Keratinocyte (primary cell): ENCODE data around the gene IKZF1. TPM values are rescaled to one million over a fixed set of nuclear protein-coding genes. Genes with fewer than 3 reads are reported as not detected.

Experiments
- DNase-seq: peaks from one replicate; pipeline ENCODE4 v3.0.0-alpha.2; 2011; ENCODE audit warnings: low read depth, missing footprints, low spot score
- FAIRE-seq: peaks from 2 replicates; lab custom pipeline; 2011; peaks lifted over from hg19 to GRCh38; lab: Jason Lieb, UNC
- H2AFZ ChIP-seq: 2 replicates; pipeline ENCODE4 v1.6.0; 2012; ENCODE audit warnings: low read length, control low read depth, inconsistent platforms; ENCODE audit not compliant: control insufficient read depth
- H3K27ac ChIP-seq: 2 replicates; pipeline ENCODE4 v1.5.1; 2011; ENCODE audit warnings: low read length; ENCODE audit not compliant: control insufficient read depth, insufficient read depth
- H3K27me3 ChIP-seq: 3 replicates; pipeline ENCODE4 v1.6.0; 2011; ENCODE audit warnings: low read length; ENCODE audit not compliant: control insufficient read depth, insufficient read depth; ENCODE audit errors: extremely low read depth
- H3K36me3 ChIP-seq, 2 experiments: 2 replicates in 1 of 2; 3 replicates in 1 of 2; pipeline ENCODE4 v1.5.1; 2011; ENCODE audit warnings: low read length in 2 of 2, mild to moderate bottlenecking in 1 of 2; ENCODE audit not compliant: control insufficient read depth in 2 of 2, insufficient read depth in 2 of 2; ENCODE audit errors: extremely low read depth in 1 of 2
- H3K4me1 ChIP-seq: 3 replicates; pipeline ENCODE4 v1.5.1; 2011; ENCODE audit warnings: low read length; ENCODE audit not compliant: control insufficient read depth, insufficient read depth; ENCODE audit errors: extremely low read depth
- H3K4me2 ChIP-seq: 3 replicates; pipeline ENCODE4 v1.6.0; 2011; ENCODE audit warnings: low read depth, low read length; ENCODE audit not compliant: control insufficient read depth, insufficient read depth; ENCODE audit errors: extremely low read depth
- H3K4me3 ChIP-seq, 3 experiments: fragments of 200-600 bp in 1 of 3; sonication (generic) in 1 of 3; 2 replicates in 2 of 3; 3 replicates in 1 of 3; pipeline ENCODE4 v1.5.1; 2011 to 2016; ENCODE audit warnings: low read length in 3 of 3, mild to moderate bottlenecking in 3 of 3, control low read depth in 2 of 3, inconsistent platforms in 1 of 3, low read depth in 1 of 3, mixed read lengths in 1 of 3, mixed run types in 1 of 3, moderate library complexity in 1 of 3; ENCODE audit not compliant: control insufficient read depth in 2 of 3, insufficient read depth in 2 of 3; ENCODE audit errors: extremely low read depth in 1 of 3
- H3K79me2 ChIP-seq: 2 replicates; pipeline ENCODE4 v1.6.0; 2012; ENCODE audit warnings: low read length; ENCODE audit not compliant: control insufficient read depth, insufficient read depth
- H3K9ac ChIP-seq: 3 replicates; pipeline ENCODE4 v1.6.0; 2011; ENCODE audit warnings: low read length; ENCODE audit not compliant: control insufficient read depth, insufficient read depth; ENCODE audit errors: extremely low read depth
- H3K9me1 ChIP-seq: 3 replicates; pipeline ENCODE4 v1.6.0; 2011; ENCODE audit warnings: low read length; ENCODE audit not compliant: control insufficient read depth, insufficient read depth; ENCODE audit errors: extremely low read depth
- H3K9me3 ChIP-seq: 2 replicates; pipeline ENCODE4 v1.5.1; 2012; ENCODE audit warnings: low read depth, low read length; ENCODE audit not compliant: control insufficient read depth
- H4K20me1 ChIP-seq: 3 replicates; pipeline ENCODE4 v1.6.0; 2011; ENCODE audit warnings: low read length; ENCODE audit not compliant: control insufficient read depth, insufficient read depth; ENCODE audit errors: extremely low read depth
- CTCF ChIP-seq, 3 experiments: IDR thresholded peaks in 1 of 3; conservative IDR thresholded peaks in 1 of 3; optimal IDR thresholded peaks in 1 of 3; 2 replicates in 2 of 3; 3 replicates in 1 of 3; pipeline versions ENCODE3 to v1.5.1; 2011; ENCODE audit warnings: low read length in 3 of 3, mild to moderate bottlenecking in 3 of 3, moderate library complexity in 2 of 3, control low read depth in 1 of 3, inconsistent platforms in 1 of 3; ENCODE audit not compliant: insufficient read depth in 2 of 3; ENCODE audit errors: extremely low read depth in 1 of 3
- EZH2 ChIP-seq: IDR thresholded peaks from one replicate; pipeline ENCODE4 v1.6.1; 2012; ENCODE audit warnings: inconsistent platforms, mild to moderate bottlenecking, low read length, moderate library complexity
- dilution Hi-C: fragments of 300-500 bp; cut with MboI; formaldehyde crosslinking; loops from one replicate; pipeline ENCODE4 v1.7.0; 2020; ENCODE audit warnings: low sequenced_read_pairs; ENCODE audit not compliant: extremely low pct_ligation_motif_present
- polyA plus RNA-seq, 5 experiments: library from polyadenylated mRNA; depleted of rRNA in 3 of 5; stranded (reverse) in 3 of 5; stranded (forward) in 1 of 5; unstranded in 1 of 5; fragments of >200 nt; gene quantifications; 1 replicate in 1 of 5; 2 replicates in 3 of 5; 3 replicates in 1 of 5; pipeline versions ENCODE4 v1.2.1 to v1.2.3, GENCODE V29; 2011 to 2012; ENCODE audit warnings: missing spikeins in 2 of 5, low read depth in 1 of 5, low replicate concordance in 1 of 5

The IKZF1 gene
- polyA plus RNA-seq, 1 donor (not counting 4 experiments of a cell fraction or from before 2014, with no cell fraction given), result not detected

- FAIRE-seq, result no peak
- H3K27ac ChIP-seq, result no peak overlapping the region
Measured at GRCh38 chr7:50262446-50262845, 42.1 kb upstream of the IKZF1 start.

GRCh38 chr7:50262916-50263690 is 41.4 kb upstream of the IKZF1 start:
- no peak for FAIRE-seq

More at GRCh38 chr7:50262446-50262845, 42.1 kb upstream of the IKZF1 start:
- no peak for DNase-seq
- dilution Hi-C loops, result no loop called here
- no peak overlapping the region for H3K4me3 ChIP-seq
- H3K79me2 ChIP-seq, result no peaks in the 10 kb centered on the region
- no peaks in the 10 kb centered on the region for H3K9me1 ChIP-seq
- no peaks in the 10 kb centered on the region for H3K27me3 ChIP-seq
- TF ChIP-seq EZH2 (no peak), CTCF (optimal IDR thresholded peaks at IDR 0.05 in 1 of 3, IDR thresholded peaks at IDR 0.05 in 1 of 3, conservative IDR thresholded peaks at IDR 0.05 in 1 of 3; ENCODE audit: extremely low read depth in 1 of 3, insufficient read depth in 2 of 3, low read length in 3 of 3) (no peak)
- H2AFZ ChIP-seq, result no peak overlapping the region
- H3K9me3 ChIP-seq, result no peaks in the 10 kb centered on the region
- H3K4me2 ChIP-seq, result no peak overlapping the region
- no peaks in the 10 kb centered on the region for H4K20me1 ChIP-seq
- H3K4me1 ChIP-seq, result no peaks in the 10 kb centered on the region
- no peak overlapping the region for H3K9ac ChIP-seq
- H3K36me3 ChIP-seq, result no peaks in the 10 kb centered on the region

More at GRCh38 chr7:50262916-50263690, 41.4 kb upstream of the IKZF1 start:
- Histone ChIP-seq H3K36me3 (no peaks in the 10 kb centered on the region), H3K9ac (no peak overlapping the region), H2AFZ (no peak overlapping the region), H3K79me2 (no peaks in the 10 kb centered on the region), H3K4me2 (no peak overlapping the region), H3K9me3 (no peaks in the 10 kb centered on the region), H3K4me1 (no peaks in the 10 kb centered on the region), H3K27ac (no peak overlapping the region), H3K4me3 (no peak overlapping the region), H3K9me1 (no peaks in the 10 kb centered on the region), H3K27me3 (no peaks in the 10 kb centered on the region), H4K20me1 (no peaks in the 10 kb centered on the region)
- dilution Hi-C loops, result no loop called here
- TF ChIP-seq EZH2 (no peak), CTCF (optimal IDR thresholded peaks at IDR 0.05 in 1 of 3, IDR thresholded peaks at IDR 0.05 in 1 of 3, conservative IDR thresholded peaks at IDR 0.05 in 1 of 3; ENCODE audit: extremely low read depth in 1 of 3, insufficient read depth in 2 of 3, low read length in 3 of 3) (no peak)
- DNase-seq, result no peak
